Liver (tissue), 9 donors: ENCODE data around the gene MCTP2. TPM values are rescaled to one million over a fixed set of nuclear protein-coding genes. Genes with fewer than 3 reads are reported as not detected.

Source experiments
- DNase-seq: peaks from one replicate; pipeline ENCODE4 v3.0.0-alpha.2; 2017; ENCODE audit warnings: low spot score
- H3K27ac ChIP-seq, 2 donors: one replicate each; pipeline ENCODE4 v1.7.0; 2013; ENCODE audit warnings: inconsistent platforms in 2 of 2, low read length in 2 of 2, control low read depth in 1 of 2, low read depth in 1 of 2, mild to moderate bottlenecking in 1 of 2
- H3K27me3 ChIP-seq, 4 donors: one replicate each; pipeline versions ENCODE4 v1.6.1 to v1.7.0; 2013; ENCODE audit warnings: low read length in 3 of 4, inconsistent platforms in 1 of 4, mild to moderate bottlenecking in 1 of 4, moderate library complexity in 1 of 4; ENCODE audit not compliant: control insufficient read depth in 4 of 4, insufficient read depth in 4 of 4
- H3K36me3 ChIP-seq, 4 donors: one replicate each; pipeline versions ENCODE4 v1.6.1 to v1.7.0; 2013; ENCODE audit warnings: low read length in 3 of 4, mild to moderate bottlenecking in 3 of 4, low read depth in 1 of 4, moderate library complexity in 1 of 4; ENCODE audit not compliant: control insufficient read depth in 4 of 4, insufficient read depth in 3 of 4
- H3K4me1 ChIP-seq, 4 donors: one replicate each; pipeline versions ENCODE4 v1.6.1 to v1.7.0; 2013; ENCODE audit warnings: low read length in 3 of 4, mild to moderate bottlenecking in 3 of 4, moderate library complexity in 1 of 4; ENCODE audit not compliant: control insufficient read depth in 4 of 4, insufficient read depth in 4 of 4
- H3K4me3 ChIP-seq, 3 donors: one replicate each; pipeline versions ENCODE4 v1.6.1 to v1.7.0; 2013; ENCODE audit warnings: low read length in 3 of 3, control low read depth in 1 of 3, low read depth in 1 of 3, mild to moderate bottlenecking in 1 of 3
- H3K9ac ChIP-seq, 2 donors: one replicate each; pipeline ENCODE4 v1.7.0; 2013; ENCODE audit warnings: low read length in 2 of 2, mild to moderate bottlenecking in 2 of 2, moderate library complexity in 2 of 2, control low read depth in 1 of 2, low read depth in 1 of 2
- H3K9me3 ChIP-seq, 4 donors: one replicate each; pipeline versions ENCODE4 v1.6.1 to v1.7.0; 2013; ENCODE audit warnings: low read length in 3 of 4; ENCODE audit not compliant: control insufficient read depth in 4 of 4
- EGR1 ChIP-seq, 2 donors: IDR thresholded peaks; 2 replicates each; pipeline ENCODE4 v1.6.1; 2016 to 2018; ENCODE audit warnings: antibody characterized with exemption in 2 of 2, low read depth in 2 of 2
- FOXA1 ChIP-seq: IDR thresholded peaks from 2 replicates; pipeline ENCODE4 v1.6.1; 2016; ENCODE audit warnings: antibody characterized with exemption
- FOXA2 ChIP-seq: IDR thresholded peaks from 2 replicates; pipeline ENCODE4 v1.6.1; 2016; ENCODE audit warnings: antibody characterized with exemption
- GABPA ChIP-seq, 2 donors: IDR thresholded peaks in 1 of 2; conservative IDR thresholded peaks in 1 of 2; 2 replicates each; pipeline ENCODE4 v1.6.1; 2016; ENCODE audit warnings: antibody characterized with exemption in 2 of 2, mild to moderate bottlenecking in 1 of 2, moderate library complexity in 1 of 2
- HNF4A ChIP-seq, 2 donors: conservative IDR thresholded peaks; 2 replicates each; pipeline ENCODE4 v1.6.1; 2016; ENCODE audit warnings: antibody characterized with exemption in 2 of 2, mild to moderate bottlenecking in 2 of 2
- HNF4G ChIP-seq: IDR thresholded peaks from 2 replicates; pipeline ENCODE4 v1.6.1; 2016; ENCODE audit warnings: antibody characterized with exemption
- JUND ChIP-seq, 2 donors: IDR thresholded peaks; 2 replicates each; pipeline ENCODE4 v1.6.1; 2016; ENCODE audit warnings: antibody characterized with exemption in 2 of 2
- RAD21 ChIP-seq, 2 donors: IDR thresholded peaks; 2 replicates each; pipeline ENCODE4 v1.6.1; 2016; ENCODE audit warnings: antibody characterized with exemption in 2 of 2, mild to moderate bottlenecking in 2 of 2
- RXRA ChIP-seq, 2 donors: IDR thresholded peaks; 2 replicates each; pipeline ENCODE4 v1.6.1; 2017 to 2018; ENCODE audit warnings: antibody characterized with exemption in 2 of 2, mild to moderate bottlenecking in 1 of 2
- SP1 ChIP-seq: IDR thresholded peaks from 2 replicates; pipeline ENCODE4 v1.6.1; 2018; ENCODE audit warnings: antibody characterized with exemption, mild to moderate bottlenecking
- TAF1 ChIP-seq: conservative IDR thresholded peaks from 2 replicates; pipeline ENCODE4 v1.6.1; 2016; ENCODE audit warnings: antibody characterized with exemption, mild to moderate bottlenecking
- YY1 ChIP-seq: IDR thresholded peaks from 2 replicates; pipeline ENCODE4 v1.6.1; 2016; ENCODE audit warnings: antibody characterized with exemption, mild to moderate bottlenecking
- WGBS: extraction: QIAGEN DNeasy Blood & Tissue Kit; methylation state at CpG from one replicate; pipeline ENCODE4 v1.1.7; 2013; 5-methylcytosine and 5-hydroxymethylcytosine counted together
- polyA plus RNA-seq, 2 donors: library from polyadenylated mRNA; stranded (reverse) in 1 of 2; unstranded in 1 of 2; fragments of 200-250 nt in 1 of 2; fragments of >200 nt in 1 of 2; fragmentation: Nextera tagmentation in 1 of 2; extraction: Ambion mirVana in 1 of 2; gene quantifications; one replicate each; pipeline versions ENCODE4 v1.2.1 to v1.2.3, GENCODE V29; 2013 to 2015
- total RNA-seq, 2 donors: library from RNA; depleted of rRNA; stranded (reverse); fragments of >200 nt; gene quantifications; one replicate each; pipeline ENCODE4 v1.2.3, GENCODE V29; 2014
- TF ChIP-seq, protein P1 (sequence below): IDR thresholded peaks from 2 replicates; pipeline ENCODE4 v1.6.1; 2016; ENCODE audit warnings: antibody characterized with exemption
- TF ChIP-seq, protein P2 (sequence below): IDR thresholded peaks from 2 replicates; pipeline ENCODE4 v1.6.1; 2016; ENCODE audit warnings: antibody characterized with exemption
- TF ChIP-seq, protein P3 (sequence below): fragments of 150-350 bp; IDR thresholded peaks from 2 replicates; pipeline ENCODE4 v1.5.1; 2017; ENCODE audit warnings: improper control_type of control experiment, low read depth, low read length; ENCODE audit not compliant: missing input control
- TF ChIP-seq, protein P4 (sequence below): IDR thresholded peaks from 2 replicates; pipeline ENCODE4 v1.6.1; 2016; ENCODE audit warnings: antibody characterized with exemption, mild to moderate bottlenecking
- donor health status: healthy.
- donor health status: healthy.
- donor health status: healthy.
- donor health status: healthy.
- donor health status: healthy.

The MCTP2 gene
- total and polyA plus RNA-seq, 4 donors: 0.43 to 9.9 (median 3.5) TPM

DNA sequence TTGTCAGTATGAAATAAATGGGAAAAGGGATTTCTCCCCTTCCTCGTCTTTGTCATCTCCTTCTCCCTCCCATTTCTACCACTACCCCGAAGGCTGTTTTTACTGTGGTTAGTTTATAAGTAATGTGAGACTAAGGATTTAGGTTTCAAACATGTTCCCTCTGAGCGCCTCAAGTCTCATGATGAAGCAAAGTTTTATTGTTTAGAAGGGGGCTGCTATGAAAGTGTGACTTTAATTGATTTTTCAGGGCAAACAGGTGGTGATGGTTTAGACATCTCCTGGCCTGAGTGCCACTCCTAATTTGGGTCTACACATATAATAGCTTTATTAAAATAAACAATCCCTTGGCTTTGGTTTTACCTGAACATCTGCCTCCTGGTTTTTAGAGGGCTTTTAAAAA lies 185.5 kb downstream of the MCTP2 start:
- Histone ChIP-seq H3K9ac (no peak overlapping the region), H3K9me3 (peaks cover 0 to 1% (median 0%) of the 10 kb centered on the region in 4 donors), H3K27me3 (peaks cover 0 to 2% (median 0%) of the 10 kb centered on the region in 4 donors), H3K36me3 (no peaks in the 10 kb centered on the region), H3K4me1 (no peaks in the 10 kb centered on the region), H3K27ac (no peak overlapping the region), H3K4me3 (no peak overlapping the region)
- TF ChIP-seq HNF4G: no peak
- WGBS: 86% methylated on average over 3 of the region's 3 CpGs
- DNase-seq: no peak

DNA sequence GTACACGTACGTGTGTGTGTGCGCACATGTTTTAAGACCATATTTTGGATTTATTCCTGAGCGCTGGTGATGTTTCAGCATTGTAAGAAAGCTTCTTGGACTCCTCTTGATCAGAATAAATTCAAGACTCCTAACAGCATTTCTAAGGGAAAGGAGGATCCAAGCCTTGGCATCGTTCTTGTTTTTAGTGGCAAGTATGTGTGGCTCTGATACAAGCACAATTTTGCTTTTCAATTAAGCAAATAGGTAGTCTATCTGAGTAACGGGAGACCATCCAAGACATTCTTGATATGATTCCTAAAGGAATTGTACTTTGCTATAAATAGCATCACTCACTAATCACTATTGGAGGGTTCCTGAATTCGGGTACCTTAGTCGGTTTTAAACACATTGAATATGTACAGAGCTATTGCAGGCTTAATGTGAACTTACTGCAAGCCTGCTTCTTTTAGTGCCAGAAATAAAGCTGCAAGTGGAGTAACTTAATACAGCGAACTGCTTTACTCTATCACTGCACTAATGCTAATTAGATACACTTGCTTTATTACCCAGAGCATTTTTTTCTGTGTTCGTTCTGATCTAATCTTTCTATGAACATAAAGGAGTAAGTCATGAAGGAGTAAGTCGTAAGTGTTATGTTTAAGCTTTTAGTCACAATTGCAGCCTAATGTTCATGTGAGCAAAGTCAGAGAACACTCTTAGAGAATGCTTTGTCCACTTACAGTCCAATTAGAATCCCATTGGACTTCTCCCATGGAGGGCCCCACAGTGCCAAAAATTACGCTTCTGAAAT lies 186.3 kb downstream of the MCTP2 start:
- Histone ChIP-seq H3K27ac (no peak overlapping the region), H3K36me3 (no peaks in the 10 kb centered on the region), H3K27me3 (peaks cover 0 to 2% (median 0%) of the 10 kb centered on the region in 4 donors), H3K4me3 (no peak overlapping the region), H3K9ac (no peak overlapping the region), H3K4me1 (no peaks in the 10 kb centered on the region), H3K9me3 (peaks cover 0 to 1% (median 0%) of the 10 kb centered on the region in 4 donors)
- no peak for TF ChIP-seq RXRA (IDR thresholded peaks at IDR 0.05)
- TF ChIP-seq RAD21 (IDR thresholded peaks at IDR 0.05): no peak
- TF ChIP-seq, protein P1, sequence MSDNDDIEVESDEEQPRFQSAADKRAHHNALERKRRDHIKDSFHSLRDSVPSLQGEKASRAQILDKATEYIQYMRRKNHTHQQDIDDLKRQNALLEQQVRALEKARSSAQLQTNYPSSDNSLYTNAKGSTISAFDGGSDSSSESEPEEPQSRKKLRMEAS: no peak
- TF ChIP-seq JUND (IDR thresholded peaks at IDR 0.05): no peak
- no peak for TF ChIP-seq HNF4A (conservative IDR thresholded peaks at IDR 0.05)
- TF ChIP-seq, protein P2, sequence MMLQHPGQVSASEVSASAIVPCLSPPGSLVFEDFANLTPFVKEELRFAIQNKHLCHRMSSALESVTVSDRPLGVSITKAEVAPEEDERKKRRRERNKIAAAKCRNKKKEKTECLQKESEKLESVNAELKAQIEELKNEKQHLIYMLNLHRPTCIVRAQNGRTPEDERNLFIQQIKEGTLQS: no peak
- no peak for TF ChIP-seq SP1
- TF ChIP-seq, protein P3, sequence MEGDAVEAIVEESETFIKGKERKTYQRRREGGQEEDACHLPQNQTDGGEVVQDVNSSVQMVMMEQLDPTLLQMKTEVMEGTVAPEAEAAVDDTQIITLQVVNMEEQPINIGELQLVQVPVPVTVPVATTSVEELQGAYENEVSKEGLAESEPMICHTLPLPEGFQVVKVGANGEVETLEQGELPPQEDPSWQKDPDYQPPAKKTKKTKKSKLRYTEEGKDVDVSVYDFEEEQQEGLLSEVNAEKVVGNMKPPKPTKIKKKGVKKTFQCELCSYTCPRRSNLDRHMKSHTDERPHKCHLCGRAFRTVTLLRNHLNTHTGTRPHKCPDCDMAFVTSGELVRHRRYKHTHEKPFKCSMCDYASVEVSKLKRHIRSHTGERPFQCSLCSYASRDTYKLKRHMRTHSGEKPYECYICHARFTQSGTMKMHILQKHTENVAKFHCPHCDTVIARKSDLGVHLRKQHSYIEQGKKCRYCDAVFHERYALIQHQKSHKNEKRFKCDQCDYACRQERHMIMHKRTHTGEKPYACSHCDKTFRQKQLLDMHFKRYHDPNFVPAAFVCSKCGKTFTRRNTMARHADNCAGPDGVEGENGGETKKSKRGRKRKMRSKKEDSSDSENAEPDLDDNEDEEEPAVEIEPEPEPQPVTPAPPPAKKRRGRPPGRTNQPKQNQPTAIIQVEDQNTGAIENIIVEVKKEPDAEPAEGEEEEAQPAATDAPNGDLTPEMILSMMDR: no peak
- no peak for TF ChIP-seq FOXA2
- TF ChIP-seq FOXA1: no peak
- TF ChIP-seq TAF1: no peak
- TF ChIP-seq EGR1 (IDR thresholded peaks at IDR 0.05; ENCODE audit: low read depth in 2 of 2): no peak
- no peak for TF ChIP-seq GABPA (IDR thresholded peaks at IDR 0.05 in 1 of 2, conservative IDR thresholded peaks at IDR 0.05 in 1 of 2)
- WGBS: 81% methylated on average over 12 of the region's 12 CpGs
- no peak for DNase-seq

DNA sequence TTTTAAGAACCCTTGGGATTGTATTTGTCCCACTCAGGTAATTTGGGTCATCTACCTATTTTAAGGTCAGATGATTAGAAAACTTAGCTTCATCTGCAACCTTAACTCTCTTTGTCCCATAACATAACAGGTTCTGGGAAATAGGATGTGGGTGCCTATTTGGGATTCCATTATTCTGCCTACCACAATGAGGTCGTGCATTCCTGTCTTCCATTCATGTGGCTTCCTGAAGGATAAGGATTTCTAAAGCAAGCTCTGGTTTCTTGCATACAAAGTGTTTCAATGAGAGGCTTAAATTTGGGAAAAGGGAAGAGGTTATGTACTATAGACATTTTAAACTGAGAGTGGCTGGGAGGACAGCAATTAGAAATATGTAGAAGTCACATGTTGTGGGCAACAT lies 190.3 kb downstream of the MCTP2 start:
- H3K4me1 ChIP-seq: no peaks in the 10 kb centered on the region
- H3K27ac ChIP-seq: no peak overlapping the region
- no peak overlapping the region for H3K4me3 ChIP-seq
- DNase-seq: no peak
- WGBS: 45% methylated on average over 1 of the region's 1 CpG
- TF ChIP-seq RXRA (IDR thresholded peaks at IDR 0.05) (no peak), FOXA1 (no peak), YY1 (no peak), RAD21 (IDR thresholded peaks at IDR 0.05) (no peak)
- TF ChIP-seq, protein P4, sequence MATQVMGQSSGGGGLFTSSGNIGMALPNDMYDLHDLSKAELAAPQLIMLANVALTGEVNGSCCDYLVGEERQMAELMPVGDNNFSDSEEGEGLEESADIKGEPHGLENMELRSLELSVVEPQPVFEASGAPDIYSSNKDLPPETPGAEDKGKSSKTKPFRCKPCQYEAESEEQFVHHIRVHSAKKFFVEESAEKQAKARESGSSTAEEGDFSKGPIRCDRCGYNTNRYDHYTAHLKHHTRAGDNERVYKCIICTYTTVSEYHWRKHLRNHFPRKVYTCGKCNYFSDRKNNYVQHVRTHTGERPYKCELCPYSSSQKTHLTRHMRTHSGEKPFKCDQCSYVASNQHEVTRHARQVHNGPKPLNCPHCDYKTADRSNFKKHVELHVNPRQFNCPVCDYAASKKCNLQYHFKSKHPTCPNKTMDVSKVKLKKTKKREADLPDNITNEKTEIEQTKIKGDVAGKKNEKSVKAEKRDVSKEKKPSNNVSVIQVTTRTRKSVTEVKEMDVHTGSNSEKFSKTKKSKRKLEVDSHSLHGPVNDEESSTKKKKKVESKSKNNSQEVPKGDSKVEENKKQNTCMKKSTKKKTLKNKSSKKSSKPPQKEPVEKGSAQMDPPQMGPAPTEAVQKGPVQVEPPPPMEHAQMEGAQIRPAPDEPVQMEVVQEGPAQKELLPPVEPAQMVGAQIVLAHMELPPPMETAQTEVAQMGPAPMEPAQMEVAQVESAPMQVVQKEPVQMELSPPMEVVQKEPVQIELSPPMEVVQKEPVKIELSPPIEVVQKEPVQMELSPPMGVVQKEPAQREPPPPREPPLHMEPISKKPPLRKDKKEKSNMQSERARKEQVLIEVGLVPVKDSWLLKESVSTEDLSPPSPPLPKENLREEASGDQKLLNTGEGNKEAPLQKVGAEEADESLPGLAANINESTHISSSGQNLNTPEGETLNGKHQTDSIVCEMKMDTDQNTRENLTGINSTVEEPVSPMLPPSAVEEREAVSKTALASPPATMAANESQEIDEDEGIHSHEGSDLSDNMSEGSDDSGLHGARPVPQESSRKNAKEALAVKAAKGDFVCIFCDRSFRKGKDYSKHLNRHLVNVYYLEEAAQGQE: no peak
- no peaks in the 10 kb centered on the region for H3K36me3 ChIP-seq
- no peak overlapping the region for H3K9ac ChIP-seq
- no peaks in the 10 kb centered on the region for H3K27me3 ChIP-seq
- H3K9me3 ChIP-seq: peaks cover 0 to 1% (median 0%) of the 10 kb centered on the region in 4 donors
